ENCODE measurements around the gene NOP14. TPM values are rescaled to one million over a fixed set of nuclear protein-coding genes. Genes with fewer than 3 reads are reported as not detected.

Gene NOP14
- total and polyA plus RNA-seq, 2 of the 8 experiments (the other 6 are each of a cell fraction or from before 2014, with no cell fraction given) = 8.6 to 45.3 TPM

DNA sequence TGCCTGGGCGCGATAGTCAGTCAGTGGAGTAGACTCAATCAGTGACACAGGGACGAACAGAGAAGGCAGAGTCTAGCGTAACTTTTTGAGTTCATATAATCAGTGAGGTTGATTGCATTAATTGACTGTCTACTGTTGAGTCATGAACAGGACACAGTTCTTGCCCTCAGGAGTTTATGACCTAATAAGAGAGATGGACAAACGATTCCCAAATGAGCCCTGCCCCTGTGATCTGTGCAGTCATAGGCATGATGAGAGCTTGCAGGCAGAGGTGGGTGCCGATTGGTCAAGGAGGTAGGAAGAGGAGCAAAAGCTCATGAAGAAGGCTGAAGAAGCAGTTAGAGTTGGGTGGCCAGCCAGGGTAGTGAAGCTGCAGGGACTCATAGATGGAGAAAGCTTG lies 62.5 kb downstream of the NOP14 start:
- H2BK15ac ChIP-seq (ENCODE audit: low read length) = no peak overlapping the region
- H3K56ac ChIP-seq (replicated peaks; ENCODE audit: insufficient read length, low read depth, low read length) = no peak overlapping the region
- H3K36me3 ChIP-seq (ENCODE audit: control insufficient read depth in 2 of 4, insufficient read depth in 4 of 4, low read length in 3 of 4) = peaks cover 28 to 65% (median 37%) of the 10 kb centered on the region in 4 experiments
- no peak overlapping the region for H4K5ac ChIP-seq (ENCODE audit: insufficient read length, low read depth, low read length)
- no peak overlapping the region for H3K23ac ChIP-seq (ENCODE audit: insufficient read length)
- 93% methylated on average over 6 of the region's 6 CpGs; no CpG with 5 or more reads in 1 of the 2 experiments for WGBS, 2 experiments (ENCODE audit: extremely low coverage in 1 of 2, insufficient coverage in 1 of 2, insufficient read length in 1 of 2, insufficient replicate concordance in 2 of 2, low coverage in 1 of 2, low lambda C conversion rate in 2 of 2, missing lambda C conversion rate in 1 of 2)
- H4K20me1 ChIP-seq (replicated peaks in 1 of 2; ENCODE audit: control insufficient read depth in 1 of 2, insufficient read depth in 2 of 2, low read length in 2 of 2) = peaks cover 0 to 2% of the 10 kb centered on the region in 2 experiments
- no peak overlapping the region for H2BK12ac ChIP-seq (ENCODE audit: low read depth, low read length)
- H3K9me3 ChIP-seq (ENCODE audit: insufficient read depth in 2 of 2, low read depth in 1 of 2, low read length in 1 of 2) = no peaks in the 10 kb centered on the region
- no peak overlapping the region for H3K4ac ChIP-seq (replicated peaks; ENCODE audit: insufficient read length, low read depth, low read length)
- H3K27me3 ChIP-seq (replicated peaks in 1 of 4; ENCODE audit: control insufficient read depth in 3 of 4, extremely low read depth in 1 of 4, insufficient read depth in 3 of 4, low read length in 3 of 4) = no peaks in the 10 kb centered on the region
- ChIA-PET CTCF (ENCODE audit: partially characterized antibody) (no interaction called here), POLR2A (ENCODE audit: partially characterized antibody) (no interaction called here)
- no peaks in the 10 kb centered on the region for H3K79me2 ChIP-seq (ENCODE audit: control insufficient read depth in 1 of 2, insufficient read depth in 2 of 2, low read length in 2 of 2)
- H3K9ac ChIP-seq (replicated peaks in 1 of 4; ENCODE audit: extremely low read depth in 1 of 4, low read depth in 3 of 4, low read length in 3 of 4) = no peak overlapping the region
- no peaks in the 10 kb centered on the region for H3K79me1 ChIP-seq (ENCODE audit: low read depth, low read length)
- H3K27ac ChIP-seq (ENCODE audit: low read depth, low read length) = no peak overlapping the region
- H2BK20ac ChIP-seq (ENCODE audit: low read length) = no peak overlapping the region
- no peak overlapping the region for H3K14ac ChIP-seq (ENCODE audit: insufficient read length)
- no peak overlapping the region for H3K4me2 ChIP-seq (ENCODE audit: insufficient read depth in 1 of 2, low read depth in 2 of 2, low read length in 2 of 2)
- H2BK5ac ChIP-seq (ENCODE audit: low read depth, low read length) = no peak overlapping the region
- H3K18ac ChIP-seq (ENCODE audit: extremely low read depth, low read length) = no peak overlapping the region
- no peak overlapping the region for H2AK5ac ChIP-seq (ENCODE audit: low read depth, low read length)
- H2AFZ ChIP-seq (ENCODE audit: low read length) = no peak overlapping the region
- no peak overlapping the region; the same call in 1 of the 2 replicates for H4K8ac ChIP-seq (ENCODE audit: extremely low read depth, insufficient read depth, low read length)
- H3K4me1 ChIP-seq (replicated peaks in 1 of 4; ENCODE audit: control insufficient read depth in 3 of 4, insufficient read depth in 4 of 4, low read length in 3 of 4) = no peaks in the 10 kb centered on the region
- no peaks in the 10 kb centered on the region for H3K23me2 ChIP-seq (ENCODE audit: low read depth, low read length)
- no peak overlapping the region for H4K91ac ChIP-seq (replicated peaks; ENCODE audit: insufficient read length, low read length)
- DNase-seq (ENCODE audit: low read depth in 1 of 2, low spot score in 2 of 2) = no peak
- no peak overlapping the region for H2BK120ac ChIP-seq (replicated peaks; ENCODE audit: low read depth, low read length)
- no peak overlapping the region for H3K4me3 ChIP-seq (ENCODE audit: extremely low read depth in 1 of 4, insufficient read depth in 2 of 4, low read depth in 3 of 4, low read length in 4 of 4)
- FAIRE-seq = no peak
- no peak for TF ChIP-seq RXRA (IDR thresholded peaks at IDR 0.05; ENCODE audit: insufficient read depth, low read depth, low read length)
- TF ChIP-seq SIN3A (conservative IDR thresholded peaks at IDR 0.05 in 1 of 2, IDR thresholded peaks at IDR 0.05 in 1 of 2; ENCODE audit: low read depth in 1 of 2, low read length in 2 of 2) = no peak
- TF ChIP-seq SUZ12 (IDR thresholded peaks at IDR 0.05; ENCODE audit: low read length) = no peak
- TF ChIP-seq EGR1 (IDR thresholded peaks at IDR 0.05; ENCODE audit: borderline replicate concordance, low read depth, low read length) = no peak
- TF ChIP-seq BACH1 (IDR thresholded peaks at IDR 0.05; ENCODE audit: low read length) = no peak
- TF ChIP-seq TBP (IDR thresholded peaks at IDR 0.05; ENCODE audit: low read depth, low read length) = no peak
- TF ChIP-seq CREB1 (IDR thresholded peaks at IDR 0.05) = no peak
- TF ChIP-seq NRF1 (IDR thresholded peaks at IDR 0.05; ENCODE audit: low read depth, low read length) = no peak
- no peak for TF ChIP-seq ZNF274 (IDR thresholded peaks at IDR 0.05; ENCODE audit: borderline replicate concordance, extremely low read depth, low read length)
- no peak for TF ChIP-seq CBX8 (IDR thresholded peaks at IDR 0.05; ENCODE audit: borderline replicate concordance, low read depth, low read length)
- TF ChIP-seq TEAD4 (IDR thresholded peaks at IDR 0.05; ENCODE audit: low read depth, low read length) = no peak
- no peak for TF ChIP-seq CTCF (IDR thresholded peaks at IDR 0.05; ENCODE audit: control extremely low read depth in 1 of 3, insufficient read depth in 1 of 3, low read depth in 1 of 3, low read length in 3 of 3)
- TF ChIP-seq CEBPB (IDR thresholded peaks at IDR 0.05; ENCODE audit: low read depth, low read length) = no peak
